CD4-positive, alpha-beta T cell (primary cell): ENCODE results near the gene MYO5A. TPM values are rescaled to one million over a fixed set of nuclear protein-coding genes. Genes with fewer than 3 reads are reported as not detected.

Source experiments
- ATAC-seq: fragments of 200-7000 bp; cut with Tn5 transposase; one replicate; pipeline ENCODE4 v1.10.0; 2022; ENCODE audit warnings: mild to moderate bottlenecking; ENCODE audit not compliant: poor library complexity
- CTCF ChIA-PET: fragments of 350-600 bp; sonication (Branson Sonifier 250); formaldehyde crosslinking; loops from one replicate; lab custom pipeline; 2021; ENCODE audit warnings: antibody characterized with exemption, inconsistent platforms; lab: Charles Lee
- POLR2A ChIA-PET: fragments of 350-600 bp; sonication (Branson Sonifier 250); formaldehyde crosslinking; loops from one replicate; lab custom pipeline; 2021; ENCODE audit warnings: antibody characterized with exemption, inconsistent platforms; lab: Charles Lee
- DNase-seq, 14 experiments: peaks; one replicate each; pipeline ENCODE4 v3.0.0-alpha.2; 2013 to 2020; ENCODE audit warnings: mixed read lengths in 2 of 14
- H3K27ac ChIP-seq, 2 donors: one replicate each; pipeline versions ENCODE4 v1.5.1 to v1.7.0; 2013; ENCODE audit warnings: low read length in 2 of 2, low read depth in 1 of 2, mild to moderate bottlenecking in 1 of 2
- H3K27me3 ChIP-seq, 2 experiments: 1 replicate in 1 of 2; 2 replicates in 1 of 2; pipeline versions ENCODE4 v1.6.1 to v1.7.0; 2013; ENCODE audit warnings: low read length in 2 of 2, control low read depth in 1 of 2, mild to moderate bottlenecking in 1 of 2, moderate library complexity in 1 of 2; ENCODE audit not compliant: insufficient read depth in 2 of 2, control insufficient read depth in 1 of 2
- H3K36me3 ChIP-seq: one replicate; pipeline ENCODE4 v1.6.1; 2013; ENCODE audit warnings: low read length, control low read depth; ENCODE audit not compliant: insufficient read depth
- H3K4me1 ChIP-seq: one replicate; pipeline ENCODE4 v1.6.1; 2013; ENCODE audit warnings: low read length, control low read depth; ENCODE audit not compliant: insufficient read depth
- H3K4me3 ChIP-seq: one replicate; pipeline ENCODE4 v1.5.1; 2013; ENCODE audit warnings: mild to moderate bottlenecking, low read length, moderate library complexity
- H3K9me3 ChIP-seq, 2 experiments: 1 replicate in 1 of 2; 2 replicates in 1 of 2; pipeline versions ENCODE4 v1.6.1 to v1.7.0; 2013; ENCODE audit warnings: low read length in 2 of 2, mild to moderate bottlenecking in 2 of 2, control low read depth in 1 of 2, moderate library complexity in 1 of 2; ENCODE audit not compliant: control insufficient read depth in 1 of 2, insufficient read depth in 1 of 2
- H3K27ac Mint-ChIP-seq: one replicate; pipeline ENCODE4 v1.8.0; 2020; ENCODE audit warnings: mixed read lengths
- H3K27me3 Mint-ChIP-seq: one replicate; pipeline ENCODE4 v1.8.0; 2021; ENCODE audit warnings: mixed read lengths
- H3K36me3 Mint-ChIP-seq: one replicate; pipeline ENCODE4 v1.8.0; 2021; ENCODE audit warnings: low read depth, mixed read lengths
- H3K4me1 Mint-ChIP-seq: one replicate; pipeline ENCODE4 v1.8.0; 2021; ENCODE audit warnings: low read depth, mixed read lengths
- H3K4me3 Mint-ChIP-seq: one replicate; pipeline ENCODE4 v1.8.0; 2020; ENCODE audit warnings: mild to moderate bottlenecking, mixed read lengths
- H3K9me3 Mint-ChIP-seq: one replicate; pipeline ENCODE4 v1.8.0; 2020; ENCODE audit warnings: mixed read lengths
- CTCF ChIP-seq: fragments of 200-600 bp; IDR thresholded peaks from one replicate; pipeline ENCODE4 v1.8.0; 2022; ENCODE audit warnings: antibody characterized with exemption, mild to moderate bottlenecking
- intact Hi-C, 2 experiments: fragments of 100-400 bp; cut with DNase I in 1 of 2; cut with micrococcal nuclease in 1 of 2; formaldehyde crosslinking; loops; one replicate each; pipeline versions ENCODE4 v1.15.1 to v1.9.0; 2023 to 2025; cut with DNase I, micrococcal nuclease
- total RNA-seq, 174 experiments: library from RNA in 2 of 174; stranded (reverse) in 2 of 174; gene quantifications; one replicate each; pipeline ENCODE4 v1.2.3 and lab custom pipeline; 2021 to 2026

Gene MYO5A
- total RNA-seq, 2 experiments from 2014 or later = 25.5 TPM

- Mint-ChIP-seq H3K36me3 (peaks cover 59% of the 10 kb centered on the region), H3K4me1 (peaks cover 10% of the 10 kb centered on the region), H3K27me3 (no peaks in the 10 kb centered on the region), H3K4me3 (no peak overlapping the region), H3K9me3 (no peaks in the 10 kb centered on the region), H3K27ac (no peak overlapping the region)
- no peak for TF ChIP-seq CTCF
- no peak for DNase-seq
- ChIA-PET CTCF (no interaction called here), POLR2A (no interaction called here)
- no peak for ATAC-seq
- Histone ChIP-seq H3K36me3 (peaks cover 55% of the 10 kb centered on the region), H3K4me1 (peaks cover 8% of the 10 kb centered on the region), H3K4me3 (no peak overlapping the region), H3K27ac (no peak overlapping the region), H3K27me3 (no peaks in the 10 kb centered on the region), H3K9me3 (no peaks in the 10 kb centered on the region)
- intact Hi-C loops = loop anchor here (5.0 to 10.0 kb wide), 6 partner anchors 197 to 347 kb away; partner anchors contain the start of genes ARPP19 (in 1 of the 2), ATOSA (in 1 of the 2) and MYO5A (in 1 of the 2)
These were observed 198.7 kb downstream of the MYO5A start for GRCh38 chr15:52329987-52330386.

GRCh38 chr15:52329150-52329549 is 199.5 kb downstream of the MYO5A start:
- intact Hi-C loops = no loop called here
- ChIA-PET POLR2A (no interaction called here), CTCF (no interaction called here)
- Mint-ChIP-seq H3K36me3 (peaks cover 60% of the 10 kb centered on the region), H3K4me3 (no peak overlapping the region), H3K9me3 (no peaks in the 10 kb centered on the region), H3K27me3 (no peaks in the 10 kb centered on the region), H3K27ac (no peak overlapping the region), H3K4me1 (peaks cover 10% of the 10 kb centered on the region)
- no peaks in the 10 kb centered on the region for H3K27me3 ChIP-seq
- H3K4me1 ChIP-seq = peaks cover 8% of the 10 kb centered on the region
- H3K4me3 ChIP-seq = no peak overlapping the region
- DNase-seq (no peak), ATAC-seq (no peak)
- no peak overlapping the region for H3K27ac ChIP-seq
- TF ChIP-seq CTCF = no peak
- no peaks in the 10 kb centered on the region for H3K9me3 ChIP-seq
- peaks cover 52% of the 10 kb centered on the region for H3K36me3 ChIP-seq

- peaks cover 10% of the 10 kb centered on the region for H3K4me1 Mint-ChIP-seq
- no peak for DNase-seq
- no peaks in the 10 kb centered on the region for H3K27me3 Mint-ChIP-seq
- no peak for TF ChIP-seq CTCF
- no peaks in the 10 kb centered on the region for H3K9me3 ChIP-seq
- POLR2A ChIA-PET = interaction anchor here (0.9 kb wide), 1 partner anchor 67 kb away, joined by 4 read pairs; no protein-coding TSS in a partner anchor
- intact Hi-C loops = no loop called here
- no peak overlapping the region for H3K27ac ChIP-seq
- H3K36me3 ChIP-seq = peaks cover 52% of the 10 kb centered on the region
- no peaks in the 10 kb centered on the region for H3K27me3 ChIP-seq
- H3K9me3 Mint-ChIP-seq = no peaks in the 10 kb centered on the region
- no peak overlapping the region for H3K27ac Mint-ChIP-seq
- peaks cover 8% of the 10 kb centered on the region for H3K4me1 ChIP-seq
- CTCF ChIA-PET = no interaction called here
- no peak for ATAC-seq
- H3K4me3 Mint-ChIP-seq = no peak overlapping the region
- H3K36me3 Mint-ChIP-seq = peaks cover 65% of the 10 kb centered on the region
- H3K4me3 ChIP-seq = no peak overlapping the region
These were observed 200.0 kb downstream of the MYO5A start for GRCh38 chr15:52328680-52329079.
